Lower lobe of right lung (tissue), 2 donors: ENCODE measurements around the gene KDM4B. TPM values are rescaled to one million over a fixed set of nuclear protein-coding genes. Genes with fewer than 3 reads are reported as not detected.
"Not testable (repeated sequence)": the region's sequence is repeated elsewhere in the genome, so short reads cannot be mapped to it uniquely, and the experiment has no call there.

Source experiments
- ATAC-seq, 2 donors: fragments of 200-7000 bp; cut with Tn5 transposase; one replicate each; pipeline ENCODE4 v1.9.1; 2020 to 2022; ENCODE audit warnings: mild to moderate bottlenecking in 2 of 2, moderate library complexity in 2 of 2
- DNase-seq: peaks from one replicate; pipeline ENCODE4 v3.0.0-alpha.2; 2020
- H3K27ac ChIP-seq: fragments of 200-600 bp; one replicate; pipeline ENCODE4 v1.8.0; 2022
- H3K27me3 ChIP-seq: fragments of 200-600 bp; one replicate; pipeline ENCODE4 v1.8.0; 2022; ENCODE audit warnings: low read depth
- H3K36me3 ChIP-seq: fragments of 200-600 bp; one replicate; pipeline ENCODE4 v1.8.0; 2022; ENCODE audit warnings: mild to moderate bottlenecking
- H3K4me1 ChIP-seq: fragments of 200-600 bp; one replicate; pipeline ENCODE4 v1.8.0; 2022
- H3K4me3 ChIP-seq: fragments of 200-600 bp; one replicate; pipeline ENCODE4 v1.8.0; 2022; ENCODE audit warnings: mild to moderate bottlenecking
- H3K9me3 ChIP-seq: fragments of 200-600 bp; one replicate; pipeline ENCODE4 v1.8.0; 2022
- intact Hi-C: fragments of 100-400 bp; cut with DNase I; formaldehyde crosslinking; loops from one replicate; pipeline ENCODE4 v1.11.0; 2022
- microRNA-seq: library from miRNA; unstranded; fragments of <30 nt; microRNA quantifications from one replicate; pipeline ENCODE4 v1.2.0, GENCODE V29; 2020; ENCODE audit warnings: borderline number of aligned reads
- total RNA-seq: library from RNA; stranded (reverse); fragmentation: NEBNext Ultra II Directional; extraction: Animal tissue kit (Norgen Biotek cat#: 25700); gene quantifications from one replicate; pipeline ENCODE4 v1.2.1, GENCODE V29; 2021
- TF ChIP-seq, protein P1 (sequence below): fragments of 200-600 bp; IDR thresholded peaks from one replicate; pipeline ENCODE4 v1.8.0; 2022; ENCODE audit warnings: antibody characterized with exemption, mild to moderate bottlenecking
- donor health status: DM: no; HTN: yes; CAD: no; lungs with severe emphysema.

KDM4B gene
- total RNA-seq, 1 donor from 2014 or later: 40.3 TPM

DNA sequence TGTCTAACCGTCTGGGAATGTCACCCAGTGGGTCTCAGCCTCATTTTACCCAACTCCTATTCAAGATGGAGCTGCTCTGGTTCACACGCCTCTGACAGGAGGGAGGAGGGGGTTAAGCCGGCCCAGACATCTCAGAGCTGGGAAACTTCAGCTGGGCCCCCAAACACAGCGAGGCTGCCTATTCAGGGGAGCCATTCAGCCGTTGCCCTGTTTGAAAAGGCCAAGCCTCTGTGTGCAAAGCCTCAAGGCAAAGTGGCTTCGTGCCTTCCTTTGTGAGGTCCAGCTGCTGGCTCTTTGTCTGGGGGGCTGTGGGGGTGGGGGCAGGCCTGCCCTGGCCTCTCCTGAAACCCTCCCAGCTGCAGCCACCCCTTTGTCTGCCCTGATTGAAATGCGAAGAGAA lies 224.3 kb downstream of the KDM4B start:
- Histone ChIP-seq H3K27ac (no peak overlapping the region), H3K36me3 (no peaks in the 10 kb centered on the region), H3K9me3 (no peaks in the 10 kb centered on the region), H3K4me1 (no peaks in the 10 kb centered on the region), H3K4me3 (no peak overlapping the region), H3K27me3 (no peaks in the 10 kb centered on the region)
- DNase-seq (no peak), ATAC-seq (no peak)
- TF ChIP-seq, protein P1, sequence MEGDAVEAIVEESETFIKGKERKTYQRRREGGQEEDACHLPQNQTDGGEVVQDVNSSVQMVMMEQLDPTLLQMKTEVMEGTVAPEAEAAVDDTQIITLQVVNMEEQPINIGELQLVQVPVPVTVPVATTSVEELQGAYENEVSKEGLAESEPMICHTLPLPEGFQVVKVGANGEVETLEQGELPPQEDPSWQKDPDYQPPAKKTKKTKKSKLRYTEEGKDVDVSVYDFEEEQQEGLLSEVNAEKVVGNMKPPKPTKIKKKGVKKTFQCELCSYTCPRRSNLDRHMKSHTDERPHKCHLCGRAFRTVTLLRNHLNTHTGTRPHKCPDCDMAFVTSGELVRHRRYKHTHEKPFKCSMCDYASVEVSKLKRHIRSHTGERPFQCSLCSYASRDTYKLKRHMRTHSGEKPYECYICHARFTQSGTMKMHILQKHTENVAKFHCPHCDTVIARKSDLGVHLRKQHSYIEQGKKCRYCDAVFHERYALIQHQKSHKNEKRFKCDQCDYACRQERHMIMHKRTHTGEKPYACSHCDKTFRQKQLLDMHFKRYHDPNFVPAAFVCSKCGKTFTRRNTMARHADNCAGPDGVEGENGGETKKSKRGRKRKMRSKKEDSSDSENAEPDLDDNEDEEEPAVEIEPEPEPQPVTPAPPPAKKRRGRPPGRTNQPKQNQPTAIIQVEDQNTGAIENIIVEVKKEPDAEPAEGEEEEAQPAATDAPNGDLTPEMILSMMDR: no peak
- intact Hi-C loops: no loop called here

DNA sequence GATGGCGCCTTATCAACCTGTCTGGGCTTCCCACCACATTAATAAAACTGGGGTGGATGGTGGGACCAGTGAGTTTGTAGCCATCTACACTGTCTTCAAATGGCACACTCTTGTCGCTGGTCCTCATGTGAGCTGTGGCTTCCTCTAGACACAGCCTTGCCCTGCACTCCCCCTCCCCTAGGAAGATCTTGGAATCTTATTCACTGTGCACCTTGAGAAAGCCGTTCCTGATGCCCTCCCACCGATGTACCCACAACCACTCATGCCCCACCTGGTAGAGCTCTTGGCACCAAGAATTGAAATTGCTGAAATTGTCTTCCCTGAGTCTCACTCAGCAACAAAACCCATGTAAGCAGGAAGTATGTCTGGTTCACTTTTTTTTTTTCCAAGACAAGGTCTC lies 225.7 kb downstream of the KDM4B start:
- no peaks in the 10 kb centered on the region for H3K27me3 ChIP-seq
- TF ChIP-seq, protein P1: no peak
- DNase-seq (no peak), ATAC-seq (no peak)
- no peak overlapping the region for H3K27ac ChIP-seq
- H3K4me1 ChIP-seq: no peaks in the 10 kb centered on the region
- intact Hi-C loops: no loop called here
- no peak overlapping the region for H3K4me3 ChIP-seq
- no peaks in the 10 kb centered on the region for H3K36me3 ChIP-seq
- H3K9me3 ChIP-seq: peaks cover 5% of the 10 kb centered on the region

DNA sequence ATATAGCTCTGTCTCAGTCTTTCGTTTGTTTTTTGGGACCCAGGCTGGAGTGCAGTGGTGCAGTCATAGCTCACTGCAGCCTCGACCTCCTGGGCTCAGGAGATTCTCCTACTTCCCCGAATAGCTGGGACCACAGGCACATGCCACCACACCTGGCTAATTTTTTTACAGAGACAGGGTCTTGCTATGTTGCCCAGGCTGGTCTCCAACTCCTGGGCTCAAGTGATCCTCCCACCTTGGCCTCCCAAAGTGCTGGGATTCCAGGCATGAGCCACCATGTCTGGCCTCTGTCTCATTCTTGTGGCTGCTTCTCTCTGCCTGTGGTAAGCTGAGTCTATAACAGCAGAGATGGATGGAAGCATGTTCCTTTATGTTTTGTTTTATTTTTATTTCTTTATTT lies 226.7 kb downstream of the KDM4B start:
- intact Hi-C loops, H3K4me3 ChIP-seq, H3K9me3 ChIP-seq, DNase-seq, H3K4me1 ChIP-seq, H3K36me3 ChIP-seq, H3K27ac ChIP-seq, ATAC-seq, H3K27me3 ChIP-seq: not testable (repeated sequence)

DNA sequence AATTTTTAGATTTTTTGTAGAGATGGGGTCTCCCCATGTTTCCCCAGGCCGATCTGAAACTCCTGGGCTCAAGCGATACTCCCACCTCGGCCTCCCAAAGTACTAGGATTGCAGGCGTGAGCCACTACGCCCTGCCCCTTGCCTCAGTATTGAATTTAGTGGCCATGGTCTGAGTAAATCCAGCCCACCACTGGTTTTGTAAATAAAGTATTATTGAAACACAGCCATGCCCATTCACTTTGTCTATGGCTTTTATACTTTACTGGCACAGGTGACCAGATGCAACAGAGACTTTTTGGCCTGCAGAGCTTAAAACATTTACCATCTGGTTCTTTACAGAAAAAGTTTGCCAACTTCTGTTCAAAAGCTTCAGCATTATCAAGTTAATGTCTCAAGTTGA lies 227.9 kb downstream of the KDM4B start:
- Histone ChIP-seq H3K36me3 (no peaks in the 10 kb centered on the region), H3K9me3 (peaks cover 22% of the 10 kb centered on the region)
- intact Hi-C loops: no loop called here

DNA sequence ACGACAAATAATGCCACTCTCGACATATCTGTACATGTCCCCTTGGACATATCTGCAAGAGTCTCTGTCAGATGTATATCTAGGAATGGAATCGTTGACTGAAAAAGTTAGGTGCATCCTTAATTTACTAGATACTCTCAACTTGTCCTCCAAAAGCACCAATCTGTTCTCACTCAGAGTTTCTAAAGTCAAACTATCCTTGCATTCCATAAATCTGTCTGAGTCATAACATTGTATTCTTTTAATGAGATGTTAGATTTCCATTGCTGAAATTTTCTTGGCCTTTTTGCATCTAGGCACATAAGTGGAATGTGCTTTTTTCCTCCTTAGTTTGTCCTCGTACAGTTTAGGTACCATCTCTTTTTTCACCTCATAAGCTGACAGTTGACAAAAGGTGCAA lies 231.9 kb downstream of the KDM4B start:
- intact Hi-C loops: no loop called here
- Histone ChIP-seq H3K27me3 (no peaks in the 10 kb centered on the region), H3K4me3 (no peak overlapping the region), H3K9me3 (peaks cover 32% of the 10 kb centered on the region), H3K36me3 (peaks cover 4% of the 10 kb centered on the region), H3K27ac (no peak overlapping the region), H3K4me1 (no peaks in the 10 kb centered on the region)
- ATAC-seq (no peak), DNase-seq (no peak)
- TF ChIP-seq, protein P1: no peak

More for the DNA sequence above, 227.9 kb downstream of the KDM4B start:
- no peak for DNase-seq
- Histone ChIP-seq H3K27me3 (no peaks in the 10 kb centered on the region), H3K4me1 (no peaks in the 10 kb centered on the region), H3K4me3 (no peak overlapping the region), H3K27ac (no peak overlapping the region)
- TF ChIP-seq, protein P1: no peak
- ATAC-seq: no peak

DNA sequence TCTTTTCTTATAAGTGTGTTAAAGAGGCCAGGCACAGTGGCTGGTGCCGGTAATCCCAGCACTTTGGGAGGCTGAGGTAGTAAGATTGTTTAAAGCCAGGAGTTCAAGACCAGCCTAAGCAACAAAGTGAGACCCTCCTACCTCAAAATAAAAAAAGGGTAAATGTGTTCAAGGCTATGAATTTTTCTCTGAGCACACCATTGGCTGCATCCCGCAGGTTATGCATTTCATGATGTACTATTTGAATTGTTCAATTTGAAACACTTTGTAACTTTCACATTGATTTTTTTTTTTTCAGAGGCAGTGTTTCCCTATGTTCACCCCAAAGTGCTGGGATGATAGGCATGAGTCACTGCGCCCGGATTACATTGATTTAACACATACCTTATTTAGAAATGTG lies 233.6 kb downstream of the KDM4B start:
- Histone ChIP-seq H3K27ac (no peak overlapping the region), H3K9me3 (peaks cover 32% of the 10 kb centered on the region), H3K4me3 (no peak overlapping the region), H3K36me3 (peaks cover 9% of the 10 kb centered on the region), H3K4me1 (no peaks in the 10 kb centered on the region), H3K27me3 (no peaks in the 10 kb centered on the region)
- ATAC-seq (no peak), DNase-seq (no peak)
- intact Hi-C loops: no loop called here
- TF ChIP-seq, protein P1: no peak

Small RNA genes within 50 kb of the gene (microRNA-seq; reads per million reads assigned to microRNA genes)
- gene MIR4747: not detected

Other genes with a start within 250 kb of the KDM4B start
- gene DPP9, start 245.3 kb upstream of the KDM4B start, total RNA-seq: 79.6 TPM
- 13.3 TPM for gene FEM1A, start 177.4 kb upstream of the KDM4B start, total RNA-seq
- 14.6 TPM for gene TICAM1, start 137.4 kb upstream of the KDM4B start, total RNA-seq
- gene PLIN3, start 101.4 kb upstream of the KDM4B start, total RNA-seq: 44.5 TPM
- 0.83 TPM for gene ARRDC5, start 66.2 kb upstream of the KDM4B start, total RNA-seq
- gene UHRF1, start 59.6 kb upstream of the KDM4B start, total RNA-seq: 1.3 TPM